ENCODE measurements around the gene ABCB11. TPM values are rescaled to one million over a fixed set of nuclear protein-coding genes. Genes with fewer than 3 reads are reported as not detected.

The ABCB11 gene
- total RNA-seq, 1 donor from 2014 or later = not detected

GRCh38 chr2:169007941-169008340 is 23.2 kb downstream of the ABCB11 start:
- no peaks in the 10 kb centered on the region for H3K4me1 Mint-ChIP-seq
- H3K79me2 ChIP-seq (ENCODE audit: low read depth) = no peaks in the 10 kb centered on the region
- H3K9me3 Mint-ChIP-seq = no peaks in the 10 kb centered on the region
- H3K4me3 ChIP-seq = no peak overlapping the region
- no peak overlapping the region for H3K27ac ChIP-seq
- H3K4me3 Mint-ChIP-seq = no peak overlapping the region
- no peaks in the 10 kb centered on the region for H3F3A ChIP-seq (ENCODE audit: low read depth)
- no peaks in the 10 kb centered on the region for H3K27me3 Mint-ChIP-seq (ENCODE audit: insufficient read depth, low read depth)
- no peaks in the 10 kb centered on the region for H3K9me3 ChIP-seq (ENCODE audit: low read depth)
- H3K4me1 ChIP-seq = no peaks in the 10 kb centered on the region
- H3K36me3 ChIP-seq = no peaks in the 10 kb centered on the region
- peak overlapping the region; percentile 32 for H2AFZ ChIP-seq (replicated peaks)
- H4K20me1 ChIP-seq (ENCODE audit: low read depth) = no peaks in the 10 kb centered on the region
- H3K9ac ChIP-seq = no peak overlapping the region
- no peaks in the 10 kb centered on the region for H3K27me3 ChIP-seq
- DNase-seq (ENCODE audit: low spot score) = no peak
- no peak overlapping the region for H3K4me2 ChIP-seq
- TF ChIP-seq EZH2phosphoT487 (IDR thresholded peaks at IDR 0.05) (no peak), CTCF (IDR thresholded peaks at IDR 0.05) (no peak), EZH2 (IDR thresholded peaks at IDR 0.05) (no peak)
- no peak overlapping the region for H3K27ac Mint-ChIP-seq
- no peaks in the 10 kb centered on the region for H3K36me3 Mint-ChIP-seq

- no peak overlapping the region for H2AFZ ChIP-seq (replicated peaks)
- no peak overlapping the region for H3K9ac ChIP-seq
- no peak overlapping the region for H3K27ac Mint-ChIP-seq
- no peaks in the 10 kb centered on the region for H3K79me2 ChIP-seq (ENCODE audit: low read depth)
- H3K9me3 ChIP-seq (ENCODE audit: low read depth) = no peaks in the 10 kb centered on the region
- H3F3A ChIP-seq (ENCODE audit: low read depth) = no peaks in the 10 kb centered on the region
- no peaks in the 10 kb centered on the region for H3K27me3 ChIP-seq
- no peaks in the 10 kb centered on the region for H3K9me3 Mint-ChIP-seq
- TF ChIP-seq EZH2 (IDR thresholded peaks at IDR 0.05) (no peak), CTCF (IDR thresholded peaks at IDR 0.05) (no peak), EZH2phosphoT487 (IDR thresholded peaks at IDR 0.05) (no peak)
- H3K27ac ChIP-seq = no peak overlapping the region
- H3K4me2 ChIP-seq = no peak overlapping the region
- H3K4me1 Mint-ChIP-seq = no peaks in the 10 kb centered on the region
- DNase-seq (ENCODE audit: low spot score) = no peak
- no peak overlapping the region for H3K4me3 Mint-ChIP-seq
- no peaks in the 10 kb centered on the region for H3K36me3 ChIP-seq
- no peaks in the 10 kb centered on the region for H4K20me1 ChIP-seq (ENCODE audit: low read depth)
- H3K4me1 ChIP-seq = no peaks in the 10 kb centered on the region
- no peaks in the 10 kb centered on the region for H3K36me3 Mint-ChIP-seq
- no peak overlapping the region for H3K4me3 ChIP-seq
- no peaks in the 10 kb centered on the region for H3K27me3 Mint-ChIP-seq (ENCODE audit: insufficient read depth, low read depth)
Measured at GRCh38 chr2:169007356-169007755, 23.8 kb downstream of the ABCB11 start.

- Histone ChIP-seq H3K4me3 (no peak overlapping the region), H2AFZ (replicated peaks) (no peak overlapping the region), H3K27me3 (no peaks in the 10 kb centered on the region), H3F3A (ENCODE audit: low read depth) (no peaks in the 10 kb centered on the region), H3K9me3 (ENCODE audit: low read depth) (no peaks in the 10 kb centered on the region), H3K27ac (no peak overlapping the region), H3K4me1 (no peaks in the 10 kb centered on the region), H4K20me1 (ENCODE audit: low read depth) (no peaks in the 10 kb centered on the region), H3K79me2 (ENCODE audit: low read depth) (no peaks in the 10 kb centered on the region), H3K4me2 (no peak overlapping the region), H3K9ac (no peak overlapping the region), H3K36me3 (no peaks in the 10 kb centered on the region)
- Mint-ChIP-seq H3K9me3 (no peaks in the 10 kb centered on the region), H3K4me3 (no peak overlapping the region), H3K27me3 (ENCODE audit: insufficient read depth, low read depth) (no peaks in the 10 kb centered on the region), H3K4me1 (no peaks in the 10 kb centered on the region), H3K36me3 (no peaks in the 10 kb centered on the region), H3K27ac (no peak overlapping the region)
- TF ChIP-seq EZH2 (IDR thresholded peaks at IDR 0.05) = no peak
- no peak for TF ChIP-seq CTCF (IDR thresholded peaks at IDR 0.05)
- no peak for TF ChIP-seq EZH2phosphoT487 (IDR thresholded peaks at IDR 0.05)
- DNase-seq (ENCODE audit: low spot score) = no peak
Measured at GRCh38 chr2:169006665-169007064, 24.5 kb downstream of the ABCB11 start.

All from neural progenitor cell (in vitro differentiated cells).